Upper lobe of left lung (tissue), 6 donors: Measurements from ENCODE around the gene CACNA2D1. TPM values are rescaled to one million over a fixed set of nuclear protein-coding genes. Genes with fewer than 3 reads are reported as not detected.
A peak's percentile ranks its signal among the peaks of the same experiment; 100 is the strongest.

Source experiments
- ATAC-seq, 2 donors: fragments of 200-7000 bp; cut with Tn5 transposase; one replicate each; pipeline ENCODE4 v1.9.1; 2022; ENCODE audit warnings: mild to moderate bottlenecking in 2 of 2, moderate library complexity in 2 of 2; ENCODE audit not compliant: low FRiP score in 2 of 2
- DNase-seq, 2 donors: peaks; one replicate each; pipeline ENCODE4 v3.0.0-alpha.2; 2019 to 2020
- H3K27ac ChIP-seq, 4 donors: fragments of 200-600 bp; sonication (generic); one replicate each; pipeline ENCODE4 v1.5.1; 2016 to 2019
- H3K27me3 ChIP-seq, 4 donors: fragments of 200-600 bp; sonication (generic); one replicate each; pipeline ENCODE4 v1.5.1; 2017 to 2019
- H3K36me3 ChIP-seq, 4 donors: fragments of 200-600 bp; sonication (generic); one replicate each; pipeline ENCODE4 v1.5.1; 2016 to 2019
- H3K4me1 ChIP-seq, 4 donors: fragments of 200-600 bp; sonication (generic); one replicate each; pipeline ENCODE4 v1.5.1; 2018 to 2019
- H3K4me3 ChIP-seq, 4 donors: fragments of 200-600 bp; sonication (generic); one replicate each; pipeline ENCODE4 v1.5.1; 2017 to 2019; ENCODE audit warnings: mild to moderate bottlenecking in 2 of 4, moderate library complexity in 1 of 4
- H3K9me3 ChIP-seq, 4 donors: fragments of 200-600 bp; sonication (generic); one replicate each; pipeline ENCODE4 v1.5.1; 2018 to 2019
- CTCF ChIP-seq, 6 experiments: fragments of 450-650 bp in 4 of 6; fragments of 200-600 bp in 2 of 6; sonication (generic) in 2 of 6; IDR thresholded peaks; one replicate each; pipeline ENCODE4 v1.5.1; 2016 to 2019; ENCODE audit warnings: antibody characterized with exemption in 6 of 6
- EP300 ChIP-seq, 4 donors: sonication (generic); formaldehyde crosslinking; IDR thresholded peaks; one replicate each; pipeline ENCODE4 v1.5.1; 2017; ENCODE audit warnings: antibody characterized with exemption in 4 of 4, control low read depth in 2 of 4
- POLR2A ChIP-seq, 4 donors: fragments of 450-650 bp; IDR thresholded peaks; one replicate each; pipeline ENCODE4 v1.5.1; 2016 to 2017; ENCODE audit warnings: antibody characterized with exemption in 4 of 4, mild to moderate bottlenecking in 2 of 4
- POLR2AphosphoS5 ChIP-seq, 2 donors: sonication (generic); formaldehyde crosslinking; IDR thresholded peaks; one replicate each; pipeline ENCODE4 v1.5.1; 2017; ENCODE audit warnings: antibody characterized with exemption in 2 of 2
- WGBS, 2 donors: methylation state at CpG; one replicate each; pipeline ENCODE4 v1.1.5; 2017 to 2018; 5-methylcytosine and 5-hydroxymethylcytosine counted together
- total RNA-seq, 6 donors: library from RNA; depleted of rRNA in 4 of 6; stranded (reverse); fragments of >200 nt in 4 of 6; gene quantifications; one replicate each; pipeline versions ENCODE4 v1.1.0 to v1.2.1, GENCODE V29; 2016 to 2021
- donor health status: DM: no; HTN: no; CAD: no; lungs with moderate emphysema.
- donor health status: DM: no; HTN: yes; CAD: no; lungs with severe emphysema.

Gene CACNA2D1
- total RNA-seq, 6 donors from 2014 or later = 6.7 to 85.9 (median 9.6) TPM

GRCh38 chr7:82194016-82194643 lies 249.4 kb downstream of the CACNA2D1 start:
- H3K27ac ChIP-seq = no peak overlapping the region
- WGBS, 2 donors = 57 to 72% methylated on average over 3 of the region's 3 CpGs
- no peaks in the 10 kb centered on the region for H3K36me3 ChIP-seq
- no peak for TF ChIP-seq EP300 (IDR thresholded peaks at IDR 0.05)
- no peak for TF ChIP-seq POLR2A (IDR thresholded peaks at IDR 0.05)
- TF ChIP-seq CTCF (IDR thresholded peaks at IDR 0.05) = no peak
- TF ChIP-seq POLR2AphosphoS5 (IDR thresholded peaks at IDR 0.05) = no peak
- no peaks in the 10 kb centered on the region for H3K4me1 ChIP-seq
- no peaks in the 10 kb centered on the region for H3K9me3 ChIP-seq
- ATAC-seq = peak in 1 of 2 donors; percentile 91
- no peaks in the 10 kb centered on the region for H3K27me3 ChIP-seq
- H3K4me3 ChIP-seq = no peak overlapping the region
- no peak for DNase-seq

- no peak overlapping the region for H3K27ac ChIP-seq
- ATAC-seq = no peak
- no peaks in the 10 kb centered on the region for H3K36me3 ChIP-seq
- no peaks in the 10 kb centered on the region for H3K4me1 ChIP-seq
- 79 to 85% methylated on average over 2 of the region's 2 CpGs for WGBS, 2 donors
- DNase-seq = no peak
- no peaks in the 10 kb centered on the region for H3K27me3 ChIP-seq
- no peak for TF ChIP-seq EP300 (IDR thresholded peaks at IDR 0.05)
- TF ChIP-seq POLR2AphosphoS5 (IDR thresholded peaks at IDR 0.05) = no peak
- TF ChIP-seq CTCF (IDR thresholded peaks at IDR 0.05) = no peak
- no peak for TF ChIP-seq POLR2A (IDR thresholded peaks at IDR 0.05)
- H3K4me3 ChIP-seq = no peak overlapping the region
- H3K9me3 ChIP-seq = no peaks in the 10 kb centered on the region
These were observed 254.9 kb downstream of the CACNA2D1 start for GRCh38 chr7:82188636-82189035.

GRCh38 chr7:82185443-82185842 lies 258.1 kb downstream of the CACNA2D1 start:
- WGBS, 2 donors = 87% methylated on average over 2 of the region's 2 CpGs
- no peak for ATAC-seq
- Histone ChIP-seq H3K9me3 (no peaks in the 10 kb centered on the region), H3K27me3 (no peaks in the 10 kb centered on the region), H3K4me1 (no peaks in the 10 kb centered on the region), H3K36me3 (no peaks in the 10 kb centered on the region), H3K27ac (no peak overlapping the region), H3K4me3 (no peak overlapping the region)
- TF ChIP-seq CTCF (IDR thresholded peaks at IDR 0.05) = no peak
- DNase-seq = no peak

GRCh38 chr7:82183634-82184033 lies 259.9 kb downstream of the CACNA2D1 start:
- no peak for TF ChIP-seq EP300 (IDR thresholded peaks at IDR 0.05)
- TF ChIP-seq POLR2A (IDR thresholded peaks at IDR 0.05) = no peak
- TF ChIP-seq CTCF (IDR thresholded peaks at IDR 0.05) = no peak
- no peak for TF ChIP-seq POLR2AphosphoS5 (IDR thresholded peaks at IDR 0.05)
- Histone ChIP-seq H3K27me3 (no peaks in the 10 kb centered on the region), H3K27ac (no peak overlapping the region), H3K36me3 (no peaks in the 10 kb centered on the region), H3K4me3 (no peak overlapping the region), H3K4me1 (no peaks in the 10 kb centered on the region), H3K9me3 (no peaks in the 10 kb centered on the region)
- DNase-seq = no peak
- 68 to 80% methylated on average over 4 of the region's 4 CpGs for WGBS, 2 donors
- no peak for ATAC-seq

- WGBS, 2 donors = 81 to 89% methylated on average over 1 of the region's 1 CpG
These were observed 264.3 kb downstream of the CACNA2D1 start for GRCh38 chr7:82179311-82179710.

More at GRCh38 chr7:82179311-82179710, 264.3 kb downstream of the CACNA2D1 start:
- no peaks in the 10 kb centered on the region for H3K9me3 ChIP-seq
- no peaks in the 10 kb centered on the region for H3K27me3 ChIP-seq
- TF ChIP-seq CTCF (IDR thresholded peaks at IDR 0.05) (no peak), POLR2AphosphoS5 (IDR thresholded peaks at IDR 0.05) (no peak), EP300 (IDR thresholded peaks at IDR 0.05) (no peak), POLR2A (IDR thresholded peaks at IDR 0.05) (no peak)
- H3K27ac ChIP-seq = no peak overlapping the region
- no peaks in the 10 kb centered on the region for H3K4me1 ChIP-seq
- ATAC-seq (no peak), DNase-seq (no peak)
- H3K36me3 ChIP-seq = no peaks in the 10 kb centered on the region
- H3K4me3 ChIP-seq = no peak overlapping the region
